GM12878 (cell line): ENCODE results near the gene FCER1G. TPM values are rescaled to one million over a fixed set of nuclear protein-coding genes. Genes with fewer than 3 reads are reported as not detected.

Source experiments
- ATAC-seq: fragments of 200-7000 bp; cut with Tn5 transposase; 3 replicates; pipeline ENCODE4 v1.9.1; 2020; ENCODE audit warnings: mild to moderate bottlenecking, moderate library complexity
- BruUV-seq: library from RNA; stranded (reverse); fragments of 400-500 nt; replicated peaks from 2 replicates; lab custom pipeline; 2021; lab: Mats Ljungman, UMichigan
- CTCF ChIA-PET: fragments of 300-600 bp; sonication (Branson Sonifier 250); formaldehyde crosslinking; extraction: SDS; loops from one replicate; lab custom pipeline; 2021; ENCODE audit warnings: inconsistent platforms; lab: Yijun Ruan, JAX
- POLR2A ChIA-PET: fragments of 350-600 bp; formaldehyde crosslinking; extraction: SDS; loops from one replicate; lab custom pipeline; 2021; ENCODE audit warnings: inconsistent platforms; lab: Charles Lee
- RAD21 ChIA-PET: fragments of 300-600 bp; sonication (Branson Sonifier 250); formaldehyde crosslinking; loops from one replicate; lab custom pipeline; 2023; ENCODE audit warnings: antibody characterized with exemption; ENCODE audit not compliant: unreplicated experiment; lab: Charles Lee
- SMC1A ChIA-PET: fragments of 300-600 bp; sonication (Branson Sonifier 250); formaldehyde crosslinking; loops from one replicate; lab custom pipeline; 2023; ENCODE audit not compliant: unreplicated experiment, uncharacterized antibody; lab: Charles Lee
- DNase-seq: peaks from one replicate; pipeline ENCODE4 v3.0.0-alpha.2; 2011; ENCODE audit warnings: low read depth, low spot score
- FAIRE-seq: peaks from 3 replicates; lab custom pipeline; 2011; peaks lifted over from hg19 to GRCh38; lab: Jason Lieb, UNC
- H2AFZ ChIP-seq: 2 replicates; pipeline ENCODE4 v1.6.0; 2011; ENCODE audit warnings: low read depth, low read length, control low read depth; ENCODE audit not compliant: control insufficient read depth
- H3K27ac ChIP-seq: 2 replicates; pipeline ENCODE4 v1.5.1; 2011; ENCODE audit warnings: control low read depth; ENCODE audit not compliant: control insufficient read depth, insufficient read depth
- H3K27me3 ChIP-seq, 2 experiments: replicated peaks in 1 of 2; 2 replicates each; pipeline versions ENCODE4 v1.6.0 to v1.6.1; 2011; ENCODE audit warnings: low read length in 1 of 2; ENCODE audit not compliant: control insufficient read depth in 2 of 2, insufficient read depth in 2 of 2
- H3K36me3 ChIP-seq, 2 experiments: 2 replicates each; pipeline ENCODE4 v1.5.1; 2011; ENCODE audit warnings: low read length in 1 of 2; ENCODE audit not compliant: control insufficient read depth in 2 of 2, insufficient read depth in 2 of 2
- H3K4me1 ChIP-seq: 2 replicates; pipeline ENCODE4 v1.6.1; 2011; ENCODE audit warnings: mild to moderate bottlenecking, low read length, moderate library complexity, mixed read lengths; ENCODE audit not compliant: control insufficient read depth, insufficient read depth
- H3K4me2 ChIP-seq: 2 replicates; pipeline ENCODE4 v1.6.0; 2011; ENCODE audit warnings: control low read depth; ENCODE audit not compliant: control insufficient read depth, insufficient read depth
- H3K4me3 ChIP-seq: fragments of 200-600 bp; sonication (generic); 2 replicates; pipeline ENCODE4 v1.5.1; 2016
- H3K79me2 ChIP-seq: 2 replicates; pipeline ENCODE4 v1.6.0; 2011; ENCODE audit warnings: low read length; ENCODE audit not compliant: control insufficient read depth, insufficient read depth
- H3K9ac ChIP-seq: 2 replicates; pipeline ENCODE4 v1.8.0; 2011; ENCODE audit warnings: low read length, control low read depth, mixed read lengths; ENCODE audit not compliant: control insufficient read depth, insufficient read depth
- H3K9me3 ChIP-seq: replicated peaks from 3 replicates; pipeline ENCODE4 v1.5.1; 2011; ENCODE audit warnings: mild to moderate bottlenecking, low read length; ENCODE audit not compliant: control insufficient read depth, insufficient read depth
- H4K20me1 ChIP-seq: 2 replicates; pipeline ENCODE4 v1.6.0; 2011; ENCODE audit not compliant: control insufficient read depth, insufficient read depth
- ATF7 ChIP-seq: fragments of 450-650 bp; IDR thresholded peaks from 2 replicates; pipeline ENCODE4 v1.6.1; 2016; ENCODE audit warnings: low read depth, mild to moderate bottlenecking
- KLF5 ChIP-seq: fragments of 450-650 bp; IDR thresholded peaks from 2 replicates; pipeline ENCODE4 v1.6.1; 2014; ENCODE audit warnings: mild to moderate bottlenecking; ENCODE audit not compliant: partially characterized antibody
- PAX8 ChIP-seq: fragments of 450-650 bp; IDR thresholded peaks from 2 replicates; pipeline ENCODE4 v1.6.1; 2017; ENCODE audit warnings: mild to moderate bottlenecking, moderate library complexity
- ZNF384 ChIP-seq: IDR thresholded peaks from 2 replicates; pipeline ENCODE4 v1.6.1; 2012; ENCODE audit warnings: low read depth, mild to moderate bottlenecking, low read length, improper control_type of control experiment, borderline replicate concordance
- WGBS: methylation state at CpG from one replicate; pipeline ENCODE4 v1.1.6; 2016; ENCODE audit warnings: low lambda C conversion rate; ENCODE audit not compliant: insufficient replicate concordance, insufficient coverage; ENCODE audit errors: missing lambda C conversion rate; 5-methylcytosine and 5-hydroxymethylcytosine counted together
- in situ Hi-C: fragments of 300-500 bp; cut with MboI; formaldehyde crosslinking; loops from 9 replicates; pipeline ENCODE4 v1.14.3; 2018; ENCODE audit warnings: mixed read lengths
- intact Hi-C: fragments of 100-400 bp; cut with micrococcal nuclease; formaldehyde crosslinking; loops from one replicate; pipeline ENCODE4 v1.14.2; 2022; ENCODE audit not compliant: unreplicated experiment
- polyA plus RNA-seq, 11 experiments: library from polyadenylated mRNA; depleted of rRNA in 4 of 11; unstranded in 6 of 11; stranded (reverse) in 5 of 11; fragments of >200 nt; fragmentation: Nextera tagmentation in 4 of 11; fragmentation: Illumina TruSeq in 1 of 11; extraction: Ambion mirVana in 4 of 11; extraction: Trizol in 1 of 11; gene quantifications; 1 replicate in 1 of 11; 2 replicates in 10 of 11; pipeline versions ENCODE4 v1.2.1 to v1.2.3, GENCODE V29; 2011 to 2016; ENCODE audit warnings: inconsistent platforms in 2 of 11, missing spikeins in 2 of 11, low read depth in 1 of 11
- total RNA-seq, 4 experiments: library from RNA; depleted of rRNA in 3 of 4; stranded (reverse); fragments of >200 nt in 3 of 4; fragmentation: Illumina TruSeq in 1 of 4; extraction: Trizol in 1 of 4; gene quantifications; 2 replicates each; pipeline versions ENCODE4 v1.2.1 to v1.2.3, GENCODE V29; 2013 to 2021
- TF ChIP-seq, protein P1 (sequence below): fragments of 450-650 bp; IDR thresholded peaks from 2 replicates; pipeline ENCODE4 v1.6.1; 2017; ENCODE audit warnings: mild to moderate bottlenecking, low read depth, inconsistent platforms; ENCODE audit not compliant: poor library complexity, severe bottlenecking
- TF ChIP-seq, protein P2 (sequence below): fragments of 450-650 bp; IDR thresholded peaks from 2 replicates; pipeline ENCODE4 v1.6.1; 2017; ENCODE audit warnings: low read depth, mild to moderate bottlenecking, moderate library complexity

Gene FCER1G
- total and polyA plus RNA-seq, 10 of the 15 experiments (the other 5 are each of a cell fraction or from before 2014, with no cell fraction given) = 0.40 to 1.9 (median 0.89) TPM

DNA sequence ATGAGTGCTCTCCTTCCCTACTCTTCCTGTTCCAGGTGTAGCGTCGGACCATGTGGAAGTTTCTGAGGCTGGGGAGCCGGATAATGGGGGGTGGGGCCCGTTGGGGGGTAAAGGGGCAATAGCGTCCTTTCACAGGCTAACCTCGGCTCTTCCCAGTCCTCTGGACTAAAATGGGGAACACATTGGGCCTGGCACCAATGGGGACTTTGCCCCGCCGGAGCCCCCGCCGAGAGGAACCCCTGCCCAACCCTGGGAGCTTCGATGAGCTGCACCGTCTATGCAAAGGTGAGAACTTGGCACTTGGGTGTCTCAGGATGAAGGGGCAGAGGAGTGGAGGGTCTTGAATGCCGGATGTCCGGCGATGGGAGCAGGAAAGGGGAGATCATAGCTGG lies 11.2 kb downstream of the FCER1G start:
- BruUV-seq = TSS peak; percentile 58
- Histone ChIP-seq H3K9me3 (no peaks in the 10 kb centered on the region), H3K4me1 (peaks cover 19% of the 10 kb centered on the region), H3K36me3 (peaks cover 3 to 4% of the 10 kb centered on the region in 2 experiments; a peak in 2 of 4 replicates), H4K20me1 (no peaks in the 10 kb centered on the region), H2AFZ (peak overlapping the region; percentile 98), H3K27me3 (no peaks in the 10 kb centered on the region), H3K27ac (peak overlapping the region; percentile 70), H3K79me2 (peaks cover 10% of the 10 kb centered on the region), H3K4me2 (peak overlapping the region; percentile 95), H3K4me3 (peak overlapping the region; percentile 83), H3K9ac (peak overlapping the region; percentile 77)
- 1% methylated on average over 15 of the region's 15 CpGs for WGBS
- SMC1A ChIA-PET = interaction anchor here (0.9 to 6.3 kb wide), 31 partner anchors 10 to 515 kb away, joined by 3 to 72 read pairs (median 6); partner anchors contain the start of genes CFAP126, FCER1G, NDUFS2 and PPOX
- CTCF ChIA-PET = interaction anchor here (0.7 to 17.1 kb wide), 42 partner anchors 10 to 523 kb away, joined by 3 to 385 read pairs (median 7); partner anchors contain the start of genes B4GALT3, CFAP126, DUSP12 and FCER1G
- POLR2A ChIA-PET = interaction anchor here (0.6 to 1.6 kb wide), 13 partner anchors 15 to 156 kb away, joined by 3 to 22 read pairs (median 4); partner anchors contain the start of genes NDUFS2 and PPOX
- intact Hi-C loops = loop anchor here (2.0 to 5.0 kb wide), 2 partner anchors 64 to 81 kb away; partner anchors contain the start of gene MPZ
- ATAC-seq = no peak
- DNase-seq = no peak
- RAD21 ChIA-PET = interaction anchor here (1.0 to 5.0 kb wide), 30 partner anchors 10 to 1303 kb away, joined by 3 to 77 read pairs (median 14); partner anchors contain the start of genes ADAMTS4, B4GALT3, CFAP126 and FCER1G
- in situ Hi-C loops = loop anchor here (5.0 kb wide), 2 partner anchors 66 to 156 kb away; no protein-coding TSS in a partner anchor
- FAIRE-seq = no peak
- no peak for TF ChIP-seq PAX8
- TF ChIP-seq, protein P1, sequence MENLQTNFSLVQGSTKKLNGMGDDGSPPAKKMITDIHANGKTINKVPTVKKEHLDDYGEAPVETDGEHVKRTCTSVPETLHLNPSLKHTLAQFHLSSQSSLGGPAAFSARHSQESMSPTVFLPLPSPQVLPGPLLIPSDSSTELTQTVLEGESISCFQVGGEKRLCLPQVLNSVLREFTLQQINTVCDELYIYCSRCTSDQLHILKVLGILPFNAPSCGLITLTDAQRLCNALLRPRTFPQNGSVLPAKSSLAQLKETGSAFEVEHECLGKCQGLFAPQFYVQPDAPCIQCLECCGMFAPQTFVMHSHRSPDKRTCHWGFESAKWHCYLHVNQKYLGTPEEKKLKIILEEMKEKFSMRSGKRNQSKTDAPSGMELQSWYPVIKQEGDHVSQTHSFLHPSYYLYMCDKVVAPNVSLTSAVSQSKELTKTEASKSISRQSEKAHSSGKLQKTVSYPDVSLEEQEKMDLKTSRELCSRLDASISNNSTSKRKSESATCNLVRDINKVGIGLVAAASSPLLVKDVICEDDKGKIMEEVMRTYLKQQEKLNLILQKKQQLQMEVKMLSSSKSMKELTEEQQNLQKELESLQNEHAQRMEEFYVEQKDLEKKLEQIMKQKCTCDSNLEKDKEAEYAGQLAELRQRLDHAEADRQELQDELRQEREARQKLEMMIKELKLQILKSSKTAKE = no peak
- no peak for TF ChIP-seq KLF5
- no peak for TF ChIP-seq ZNF384
- TF ChIP-seq, protein P2, sequence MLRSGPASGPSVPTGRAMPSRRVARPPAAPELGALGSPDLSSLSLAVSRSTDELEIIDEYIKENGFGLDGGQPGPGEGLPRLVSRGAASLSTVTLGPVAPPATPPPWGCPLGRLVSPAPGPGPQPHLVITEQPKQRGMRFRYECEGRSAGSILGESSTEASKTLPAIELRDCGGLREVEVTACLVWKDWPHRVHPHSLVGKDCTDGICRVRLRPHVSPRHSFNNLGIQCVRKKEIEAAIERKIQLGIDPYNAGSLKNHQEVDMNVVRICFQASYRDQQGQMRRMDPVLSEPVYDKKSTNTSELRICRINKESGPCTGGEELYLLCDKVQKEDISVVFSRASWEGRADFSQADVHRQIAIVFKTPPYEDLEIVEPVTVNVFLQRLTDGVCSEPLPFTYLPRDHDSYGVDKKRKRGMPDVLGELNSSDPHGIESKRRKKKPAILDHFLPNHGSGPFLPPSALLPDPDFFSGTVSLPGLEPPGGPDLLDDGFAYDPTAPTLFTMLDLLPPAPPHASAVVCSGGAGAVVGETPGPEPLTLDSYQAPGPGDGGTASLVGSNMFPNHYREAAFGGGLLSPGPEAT = no peak
- no peak for TF ChIP-seq ATF7
